SW 1271 (cell line): ENCODE data around the gene FUBP1.
"Not testable (repeated sequence)": the region's sequence is repeated elsewhere in the genome, so short reads cannot be mapped to it uniquely, and the experiment has no call there.

ENCODE experiments used
- DNase-seq, 2 experiments: peaks; one replicate each; lab custom pipeline; 2025; lab: John Stamatoyannopoulos, UW

FUBP1 gene

GRCh38 chr1:77942400-77943140 lies 36.3 kb downstream of the FUBP1 start:
- DNase-seq, result no peak

GRCh38 chr1:77940921-77941570 lies 37.8 kb downstream of the FUBP1 start:
- no peak for DNase-seq

GRCh38 chr1:77938651-77939050 lies 40.2 kb downstream of the FUBP1 start:
- DNase-seq, result no peak

GRCh38 chr1:77929806-77930205 lies 49.1 kb downstream of the FUBP1 start:
- no peak for DNase-seq

GRCh38 chr1:77927414-77927813 lies 51.5 kb downstream of the FUBP1 start:
- no peak for DNase-seq

GRCh38 chr1:77926561-77927357 lies 52.1 kb downstream of the FUBP1 start:
- no peak for DNase-seq

GRCh38 chr1:77925956-77926355 lies 52.9 kb downstream of the FUBP1 start:
- no peak for DNase-seq

GRCh38 chr1:77925518-77925917 lies 53.4 kb downstream of the FUBP1 start:
- DNase-seq, result no peak

- not testable (repeated sequence) for DNase-seq
These were observed 60.0 kb downstream of the FUBP1 start for GRCh38 chr1:77918918-77919317.

- no peak for DNase-seq
These were observed 68.8 kb downstream of the FUBP1 start for GRCh38 chr1:77910116-77910515.

- no peak for DNase-seq
These were observed 72.2 kb downstream of the FUBP1 start for GRCh38 chr1:77906624-77907023.

- no peak for DNase-seq
These were observed 72.8 kb downstream of the FUBP1 start for GRCh38 chr1:77906019-77906545.

- no peak for DNase-seq
These were observed 73.3 kb downstream of the FUBP1 start for GRCh38 chr1:77905603-77906002.

- DNase-seq, result peak in 1 of 2 experiments; percentile 25
These were observed 78.1 kb downstream of the FUBP1 start for GRCh38 chr1:77900687-77901293.

GRCh38 chr1:77899647-77900320 lies 79.1 kb downstream of the FUBP1 start:
- no peak for DNase-seq
